ENCODE results near the gene TNIP3. TPM values are rescaled to one million over a fixed set of nuclear protein-coding genes. Genes with fewer than 3 reads are reported as not detected.
"Not testable (repeated sequence)": the region's sequence is repeated elsewhere in the genome, so short reads cannot be mapped to it uniquely, and the experiment has no call there.

TNIP3 gene, protein sequence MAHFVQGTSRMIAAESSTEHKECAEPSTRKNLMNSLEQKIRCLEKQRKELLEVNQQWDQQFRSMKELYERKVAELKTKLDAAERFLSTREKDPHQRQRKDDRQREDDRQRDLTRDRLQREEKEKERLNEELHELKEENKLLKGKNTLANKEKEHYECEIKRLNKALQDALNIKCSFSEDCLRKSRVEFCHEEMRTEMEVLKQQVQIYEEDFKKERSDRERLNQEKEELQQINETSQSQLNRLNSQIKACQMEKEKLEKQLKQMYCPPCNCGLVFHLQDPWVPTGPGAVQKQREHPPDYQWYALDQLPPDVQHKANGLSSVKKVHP
- total RNA-seq (under 1 TPM; 0.38 to 0.55 TPM), polyA plus RNA-seq (under 1 TPM; 0.52 to 0.55 TPM)

- no peak within 1 kb of the TSS for H3K27ac ChIP-seq (ENCODE audit: low read depth, low read length)
- Mint-ChIP-seq H3K27me3 (no peaks in the 10 kb centered on the region), H3K4me1 (peaks cover 26 to 41% (median 35%) of the 10 kb centered on the region in 4 donors), H3K36me3 (no peaks in the 10 kb centered on the region), H3K9me3 (no peaks in the 10 kb centered on the region), H3K27ac (peak within 1 kb of the TSS; percentile 16 to 94 (median 81)), H3K4me3 (peak within 1 kb of the TSS in 6 of 8 donors; percentile 9 to 86 (median 72))
- no peaks in the 10 kb centered on the region for H3K9me3 ChIP-seq (ENCODE audit: control insufficient read depth in 1 of 2, low read length in 2 of 2)
- H3K36me3 ChIP-seq (ENCODE audit: insufficient read depth, low read length): no peaks in the 10 kb centered on the region
- H3K4me3 ChIP-seq (ENCODE audit: low read length in 2 of 2): no peak within 1 kb of the TSS
- DNase-seq: no peak
- intact Hi-C loops (cut with micrococcal nuclease): no loop called here
- ChIA-PET POLR2A (ENCODE audit: partially characterized antibody) (interaction anchor here (2.4 kb wide), 1 partner anchor 26 kb away, joined by 8 read pairs; no protein-coding TSS in a partner anchor), CTCF (ENCODE audit: partially characterized antibody) (interaction anchor here (1.8 to 4.5 kb wide), 2 partner anchors 10 to 27 kb away, joined by 4 to 32 read pairs; no protein-coding TSS in a partner anchor)
- peaks cover 28% of the 10 kb centered on the region for H3K4me1 ChIP-seq (ENCODE audit: insufficient read depth, low read length)
- no peaks in the 10 kb centered on the region for H3K27me3 ChIP-seq (ENCODE audit: insufficient read depth, low read length)
These were observed at the start of gene TNIP3 for GRCh38 chr4:121164291-121164690. TSS of gene TNIP3 (minus strand) at chr4:121164321. CDS start at chr4:121164125, 196 bp downstream.

- intact Hi-C loops (cut with micrococcal nuclease): no loop called here
- H3K4me3 Mint-ChIP-seq: no peak overlapping the region
- Histone ChIP-seq H3K36me3 (ENCODE audit: insufficient read depth, low read length) (no peaks in the 10 kb centered on the region), H3K9me3 (ENCODE audit: control insufficient read depth in 1 of 2, low read length in 2 of 2) (no peaks in the 10 kb centered on the region), H3K4me3 (ENCODE audit: low read length in 2 of 2) (no peak overlapping the region), H3K27ac (ENCODE audit: low read depth, low read length) (no peak overlapping the region), H3K27me3 (ENCODE audit: insufficient read depth, low read length) (no peaks in the 10 kb centered on the region), H3K4me1 (ENCODE audit: insufficient read depth, low read length) (no peaks in the 10 kb centered on the region)
- H3K9me3 Mint-ChIP-seq: peaks cover 0 to 6% (median 1%) of the 10 kb centered on the region in 8 donors
- CTCF ChIA-PET (ENCODE audit: partially characterized antibody): interaction anchor here (1.0 kb wide), 1 partner anchor 12 kb away, joined by 4 read pairs; no protein-coding TSS in a partner anchor
- H3K36me3 Mint-ChIP-seq: peaks cover 0 to 4% of the 10 kb centered on the region in 2 donors
- peaks cover 1 to 5% (median 4%) of the 10 kb centered on the region in 4 donors for H3K4me1 Mint-ChIP-seq
- no peak overlapping the region for H3K27ac Mint-ChIP-seq
- POLR2A ChIA-PET (ENCODE audit: partially characterized antibody): no interaction called here
- H3K27me3 Mint-ChIP-seq: no peaks in the 10 kb centered on the region
- no peak for DNase-seq
These were observed 48.7 kb upstream of the TNIP3 start for GRCh38 chr4:121212806-121213205.

- POLR2A ChIA-PET (ENCODE audit: partially characterized antibody): no interaction called here
- intact Hi-C loops (cut with micrococcal nuclease): no loop called here
These were observed 45.0 kb upstream of the TNIP3 start for GRCh38 chr4:121209171-121209570.

GRCh38 chr4:121208244-121209007 is 44.3 kb upstream of the TNIP3 start:
- intact Hi-C loops (cut with micrococcal nuclease): no loop called here
- Mint-ChIP-seq H3K27ac (no peak overlapping the region), H3K4me3 (no peak overlapping the region), H3K9me3 (peaks cover 0 to 6% (median 1%) of the 10 kb centered on the region in 8 donors), H3K4me1 (no peaks in the 10 kb centered on the region), H3K27me3 (no peaks in the 10 kb centered on the region), H3K36me3 (peaks cover 0 to 4% of the 10 kb centered on the region in 2 donors)
- ChIA-PET CTCF (ENCODE audit: partially characterized antibody) (interaction anchor here (0.9 to 1.3 kb wide), 2 partner anchors 16 to 99 kb away, joined by 3 to 8 read pairs; no protein-coding TSS in a partner anchor), POLR2A (ENCODE audit: partially characterized antibody) (no interaction called here)
- no peak overlapping the region for H3K27ac ChIP-seq (ENCODE audit: low read depth, low read length)
- H3K9me3 ChIP-seq (ENCODE audit: control insufficient read depth in 1 of 2, low read length in 2 of 2): no peaks in the 10 kb centered on the region
- no peak overlapping the region for H3K4me3 ChIP-seq (ENCODE audit: low read length in 2 of 2)
- H3K27me3 ChIP-seq (ENCODE audit: insufficient read depth, low read length): no peaks in the 10 kb centered on the region
- no peaks in the 10 kb centered on the region for H3K4me1 ChIP-seq (ENCODE audit: insufficient read depth, low read length)
- DNase-seq: no peak
- no peaks in the 10 kb centered on the region for H3K36me3 ChIP-seq (ENCODE audit: insufficient read depth, low read length)

More at GRCh38 chr4:121209171-121209570, 45.0 kb upstream of the TNIP3 start:
- Mint-ChIP-seq H3K36me3 (peaks cover 0 to 4% of the 10 kb centered on the region in 2 donors), H3K4me1 (peaks cover 1 to 5% (median 4%) of the 10 kb centered on the region in 4 donors), H3K4me3 (no peak overlapping the region), H3K27me3 (no peaks in the 10 kb centered on the region), H3K27ac (no peak overlapping the region), H3K9me3 (peaks cover 0 to 6% (median 1%) of the 10 kb centered on the region in 8 donors)
- Histone ChIP-seq H3K4me3 (ENCODE audit: low read length in 2 of 2) (no peak overlapping the region), H3K36me3 (ENCODE audit: insufficient read depth, low read length) (no peaks in the 10 kb centered on the region), H3K4me1 (ENCODE audit: insufficient read depth, low read length) (no peaks in the 10 kb centered on the region), H3K9me3 (ENCODE audit: control insufficient read depth in 1 of 2, low read length in 2 of 2) (no peaks in the 10 kb centered on the region), H3K27me3 (ENCODE audit: insufficient read depth, low read length) (no peaks in the 10 kb centered on the region), H3K27ac (ENCODE audit: low read depth, low read length) (no peak overlapping the region)
- CTCF ChIA-PET (ENCODE audit: partially characterized antibody): interaction anchor here (0.9 to 1.3 kb wide), 2 partner anchors 16 to 99 kb away, joined by 3 to 8 read pairs; no protein-coding TSS in a partner anchor
- no peak for DNase-seq

DNA sequence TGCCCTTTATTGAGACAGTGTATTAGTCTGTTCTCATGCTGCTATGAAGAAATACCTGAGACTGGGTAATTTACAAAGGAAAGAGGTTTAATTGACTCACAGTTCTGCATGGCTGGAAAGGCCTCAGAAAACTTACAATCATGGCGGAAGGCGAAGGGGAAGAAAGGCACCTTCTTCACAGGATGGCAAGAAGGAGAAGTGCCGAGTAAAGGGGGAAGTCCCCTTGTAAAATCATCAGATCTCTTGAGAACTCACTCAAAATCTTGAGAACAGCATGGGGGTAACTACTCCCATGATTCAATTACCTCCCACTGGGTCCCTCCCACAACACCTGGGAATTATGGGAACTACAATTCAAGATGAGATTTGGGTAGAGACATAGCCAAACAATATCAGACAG is 41.7 kb upstream of the TNIP3 start:
- H3K27me3 Mint-ChIP-seq; H3K4me1 ChIP-seq (ENCODE audit: insufficient read depth, low read length); POLR2A ChIA-PET (ENCODE audit: partially characterized antibody); H3K4me3 Mint-ChIP-seq; H3K9me3 ChIP-seq (ENCODE audit: control insufficient read depth in 1 of 2, low read length in 2 of 2); H3K4me1 Mint-ChIP-seq; H3K36me3 Mint-ChIP-seq; H3K36me3 ChIP-seq (ENCODE audit: insufficient read depth, low read length); H3K9me3 Mint-ChIP-seq; DNase-seq; H3K27ac ChIP-seq (ENCODE audit: low read depth, low read length); H3K4me3 ChIP-seq (ENCODE audit: low read length in 2 of 2); intact Hi-C loops (cut with micrococcal nuclease); H3K27me3 ChIP-seq (ENCODE audit: insufficient read depth, low read length); H3K27ac Mint-ChIP-seq: not testable (repeated sequence)
- CTCF ChIA-PET (ENCODE audit: partially characterized antibody): interaction anchor here (1.3 to 2.0 kb wide), 3 partner anchors 10 to 14 kb away, joined by 3 to 10 read pairs (median 7); no protein-coding TSS in a partner anchor

- H3K4me3 Mint-ChIP-seq: peak overlapping the region in 7 of 8 donors; percentile 8 to 83 (median 46)
- ChIA-PET POLR2A (ENCODE audit: partially characterized antibody) (interaction anchor here (1.1 to 1.7 kb wide), 3 partner anchors 42 to 53 kb away, joined by 3 to 6 read pairs (median 5); no protein-coding TSS in a partner anchor), CTCF (ENCODE audit: partially characterized antibody) (interaction anchor here (0.8 to 4.0 kb wide), 13 partner anchors 8 to 107 kb away, joined by 3 to 39 read pairs (median 5); no protein-coding TSS in a partner anchor)
- H3K27ac Mint-ChIP-seq: peak overlapping the region in 3 of 7 donors; percentile 24 to 63 (median 43)
- no peaks in the 10 kb centered on the region for H3K36me3 Mint-ChIP-seq
- H3K9me3 Mint-ChIP-seq: no peaks in the 10 kb centered on the region
- intact Hi-C loops (cut with micrococcal nuclease): loop anchor here (2.0 kb wide), 1 partner anchor 20 kb away; no protein-coding TSS in a partner anchor
- H3K4me3 ChIP-seq (ENCODE audit: low read length in 2 of 2): no peak overlapping the region
- H3K36me3 ChIP-seq (ENCODE audit: insufficient read depth, low read length): no peaks in the 10 kb centered on the region
- no peaks in the 10 kb centered on the region for H3K9me3 ChIP-seq (ENCODE audit: control insufficient read depth in 1 of 2, low read length in 2 of 2)
- peaks cover 25% of the 10 kb centered on the region for H3K4me1 ChIP-seq (ENCODE audit: insufficient read depth, low read length)
- no peak overlapping the region for H3K27ac ChIP-seq (ENCODE audit: low read depth, low read length)
- peaks cover 18 to 32% (median 24%) of the 10 kb centered on the region in 4 donors for H3K4me1 Mint-ChIP-seq
- no peaks in the 10 kb centered on the region for H3K27me3 ChIP-seq (ENCODE audit: insufficient read depth, low read length)
- no peak for DNase-seq
- no peaks in the 10 kb centered on the region for H3K27me3 Mint-ChIP-seq
These were observed 36.8 kb upstream of the TNIP3 start for GRCh38 chr4:121200795-121201472.

Data from CD4-positive, alpha-beta memory T cell (primary cell).